HEK293T (cell line): ENCODE data around the gene DHX40.

ENCODE experiments used
- ELF4 ChIP-seq: fragments of 450-650 bp; IDR thresholded peaks from 2 replicates; pipeline ENCODE4 v1.6.1; 2017; ENCODE audit warnings: antibody characterized with exemption
- FOXA1 ChIP-seq: fragments of 450-650 bp; IDR thresholded peaks from 2 replicates; pipeline ENCODE4 v1.6.1; 2016; ENCODE audit warnings: mild to moderate bottlenecking
- NFRKB ChIP-seq: fragments of 450-650 bp; IDR thresholded peaks from 2 replicates; pipeline ENCODE4 v1.6.1; 2016; ENCODE audit warnings: mild to moderate bottlenecking, moderate library complexity
- TARDBP ChIP-seq: fragments of 450-650 bp; IDR thresholded peaks from 2 replicates; pipeline ENCODE4 v1.6.1; 2016
- TF ChIP-seq, protein P1 (sequence below): fragments of 450-650 bp; IDR thresholded peaks from 2 replicates; pipeline ENCODE4 v1.6.1; 2016

DNA sequence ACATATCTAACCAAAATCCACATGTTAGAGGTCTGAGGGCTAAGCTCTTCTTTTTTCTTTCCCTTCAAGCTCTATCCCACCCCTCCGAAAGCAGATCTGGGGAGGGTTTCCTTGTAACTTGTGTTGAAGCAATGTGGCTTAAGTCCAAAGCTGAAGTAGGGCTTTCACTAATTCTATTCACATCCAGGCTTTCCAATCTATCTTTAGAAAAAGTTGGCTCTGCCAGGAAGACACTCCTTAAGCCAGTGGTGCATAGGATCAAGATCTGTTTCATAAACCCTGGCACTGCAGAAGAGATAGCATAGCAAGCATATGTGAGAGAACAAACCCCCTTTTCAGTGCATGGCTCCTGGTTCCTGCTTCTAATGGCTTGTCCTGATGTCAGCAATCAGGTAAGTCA lies 34.9 kb upstream of the DHX40 start:
- TF ChIP-seq TARDBP (no peak), ELF4 (no peak), NFRKB (no peak), FOXA1 (no peak)
- TF ChIP-seq, protein P1, sequence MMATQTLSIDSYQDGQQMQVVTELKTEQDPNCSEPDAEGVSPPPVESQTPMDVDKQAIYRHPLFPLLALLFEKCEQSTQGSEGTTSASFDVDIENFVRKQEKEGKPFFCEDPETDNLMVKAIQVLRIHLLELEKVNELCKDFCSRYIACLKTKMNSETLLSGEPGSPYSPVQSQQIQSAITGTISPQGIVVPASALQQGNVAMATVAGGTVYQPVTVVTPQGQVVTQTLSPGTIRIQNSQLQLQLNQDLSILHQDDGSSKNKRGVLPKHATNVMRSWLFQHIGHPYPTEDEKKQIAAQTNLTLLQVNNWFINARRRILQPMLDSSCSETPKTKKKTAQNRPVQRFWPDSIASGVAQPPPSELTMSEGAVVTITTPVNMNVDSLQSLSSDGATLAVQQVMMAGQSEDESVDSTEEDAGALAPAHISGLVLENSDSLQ: no peak
